K562 (cell line): ENCODE measurements around the gene KCNJ15. TPM values are rescaled to one million over a fixed set of nuclear protein-coding genes. Genes with fewer than 3 reads are reported as not detected.

Experiments used
- ATAC-seq: fragments of 200-7000 bp; cut with Tn5 transposase; 3 replicates; pipeline ENCODE4 v1.9.1; 2020; ENCODE audit warnings: moderate library complexity
- BruUV-seq: library from RNA; stranded (reverse); fragments of 400-500 nt; replicated peaks from 2 replicates; lab custom pipeline; 2021; lab: Mats Ljungman, UMichigan
- CTCF ChIA-PET: fragments of 300-600 bp; formaldehyde crosslinking; extraction: SDS; loops from one replicate; lab custom pipeline; 2021; ENCODE audit warnings: low intra/inter-chr PET ratio; lab: Yijun Ruan, JAX
- POLR2A ChIA-PET: fragments of 300-600, 350-650 bp; sonication (Branson Sonifier 250); formaldehyde crosslinking; extraction: SDS; loops from one replicate; lab custom pipeline; 2021; ENCODE audit warnings: antibody characterized with exemption, inconsistent platforms; lab: Yijun Ruan, JAX
- DNase-seq, 4 experiments: peaks; one replicate each; pipeline versions ENCODE4 v3.0.0 to v3.0.0-alpha.2; 2011 to 2018; ENCODE audit warnings: low spot score in 3 of 4, mixed read lengths in 3 of 4; ENCODE audit errors: extremely low read depth in 1 of 4
- FAIRE-seq: peaks from 2 replicates; lab custom pipeline; 2011; peaks lifted over from hg19 to GRCh38; lab: Jason Lieb, UNC
- H2AFZ ChIP-seq: 2 replicates; pipeline ENCODE4 v1.6.0; 2011; ENCODE audit warnings: low read depth, low read length, control low read depth, inconsistent platforms
- H3K27ac ChIP-seq: fragments of 200-600 bp; 3 replicates; pipeline ENCODE4 v1.8.0; 2011; ENCODE audit warnings: low read depth, mild to moderate bottlenecking, control low read depth, inconsistent platforms, low read length, moderate library complexity, mixed read lengths; ENCODE audit errors: extremely low read depth
- H3K27me3 ChIP-seq, 2 experiments: fragments of 300-600 bp in 1 of 2; 2 replicates in 1 of 2; 3 replicates in 1 of 2; pipeline versions ENCODE4 v1.6.0 to v1.8.0; 2011; ENCODE audit warnings: inconsistent platforms in 2 of 2, low read length in 2 of 2, mild to moderate bottlenecking in 1 of 2, mixed read lengths in 1 of 2, moderate library complexity in 1 of 2; ENCODE audit not compliant: control insufficient read depth in 2 of 2, insufficient read depth in 2 of 2
- H3K36me3 ChIP-seq: fragments of 300-600 bp; 3 replicates; pipeline ENCODE4 v1.8.0; 2011; ENCODE audit warnings: mild to moderate bottlenecking, low read length, inconsistent platforms; ENCODE audit not compliant: control insufficient read depth, insufficient read depth
- H3K4me1 ChIP-seq, 2 experiments: fragments of 200-600 bp in 1 of 2; replicated peaks in 1 of 2; 2 replicates in 1 of 2; 3 replicates in 1 of 2; pipeline versions ENCODE4 v1.5.1 to v1.8.0; 2011; ENCODE audit warnings: inconsistent platforms in 2 of 2, low read length in 2 of 2, mild to moderate bottlenecking in 1 of 2, mixed read lengths in 1 of 2, moderate library complexity in 1 of 2; ENCODE audit not compliant: control insufficient read depth in 2 of 2, insufficient read depth in 2 of 2
- H3K4me2 ChIP-seq: 2 replicates; pipeline ENCODE4 v1.6.1; 2011; ENCODE audit warnings: low read length, control low read depth, inconsistent platforms, mixed read lengths; ENCODE audit not compliant: insufficient read depth
- H3K4me3 ChIP-seq: fragments of 200-600 bp; sonication (generic), shearing (Covaris generic); 2 replicates; pipeline ENCODE4 v1.5.1; 2016; ENCODE audit warnings: control low read depth, inconsistent platforms
- H3K79me2 ChIP-seq: fragments of 200-600 bp; 3 replicates; pipeline ENCODE4 v1.8.0; 2011; ENCODE audit warnings: low read length, inconsistent platforms; ENCODE audit not compliant: control insufficient read depth, insufficient read depth
- H3K9ac ChIP-seq, 2 experiments: 2 replicates each; pipeline versions ENCODE4 v1.6.0 to v1.6.1; 2011; ENCODE audit warnings: low read depth in 2 of 2, low read length in 2 of 2, control low read depth in 1 of 2, inconsistent platforms in 1 of 2, mild to moderate bottlenecking in 1 of 2, mixed read lengths in 1 of 2; ENCODE audit not compliant: insufficient read depth in 1 of 2
- H3K9me1 ChIP-seq: one replicate; pipeline ENCODE4 v1.6.0; 2011; ENCODE audit warnings: inconsistent platforms, mild to moderate bottlenecking, low read length, moderate library complexity; ENCODE audit not compliant: control insufficient read depth, insufficient read depth
- H3K9me3 ChIP-seq: replicated peaks from 2 replicates; pipeline ENCODE4 v1.5.1; 2011; ENCODE audit warnings: low read depth, low read length, inconsistent platforms; ENCODE audit not compliant: control insufficient read depth, insufficient read depth
- H4K20me1 ChIP-seq: replicated peaks from 2 replicates; pipeline ENCODE4 v1.6.1; 2011; ENCODE audit warnings: low read length, inconsistent platforms, mixed read lengths; ENCODE audit not compliant: control insufficient read depth, insufficient read depth
- ATF6 ChIP-seq: sonication (generic); formaldehyde crosslinking; IDR thresholded peaks from 2 replicates; pipeline ENCODE4 v1.4.0; 2020; ENCODE audit warnings: mild to moderate bottlenecking, missing genetic modification reagents
- BRF2 ChIP-seq: IDR thresholded peaks from 3 replicates; pipeline ENCODE4 v1.6.1; 2011; ENCODE audit warnings: borderline replicate concordance, mild to moderate bottlenecking; ENCODE audit not compliant: insufficient read length, insufficient read depth
- TAF9B ChIP-seq: fragments of 450-650 bp; IDR thresholded peaks from 2 replicates; pipeline ENCODE4 v1.6.1; 2018; ENCODE audit warnings: mild to moderate bottlenecking; ENCODE audit not compliant: partially characterized antibody
- ZBTB7A ChIP-seq: IDR thresholded peaks from 2 replicates; pipeline ENCODE4 v1.6.1; 2011; ENCODE audit warnings: low read depth, mild to moderate bottlenecking, low read length, moderate library complexity, borderline replicate concordance; ENCODE audit not compliant: control insufficient read depth
- ZC3H4 ChIP-seq: sonication (generic); formaldehyde crosslinking; IDR thresholded peaks from 2 replicates; pipeline ENCODE4 v1.9.0; 2021; ENCODE audit warnings: missing genetic modification reagents, borderline replicate concordance
- WGBS: fragments of 100-300 bp; shearing (Covaris generic); methylation state at CpG from one replicate; pipeline ENCODE4 v1.1.6; 2016; ENCODE audit warnings: low coverage, mixed read lengths; ENCODE audit not compliant: insufficient coverage; ENCODE audit errors: missing lambda C conversion rate; 5-methylcytosine and 5-hydroxymethylcytosine counted together
- in situ Hi-C: fragments of 300-500 bp; cut with MboI; formaldehyde crosslinking; loops from 4 replicates; pipeline ENCODE4 v1.15.0; 2018; ENCODE audit warnings: inconsistent platforms, mixed read lengths
- intact Hi-C: fragments of 100-400 bp; cut with micrococcal nuclease; formaldehyde crosslinking; loops from 2 replicates; pipeline ENCODE4 v1.14.2; 2022
- polyA plus RNA-seq, 8 experiments: library from polyadenylated mRNA; depleted of rRNA in 4 of 8; stranded (reverse) in 5 of 8; unstranded in 3 of 8; fragments of >200 nt; fragmentation: Nextera tagmentation in 2 of 8; fragmentation: Illumina TruSeq in 1 of 8; extraction: Ambion mirVana in 2 of 8; extraction: Trizol in 1 of 8; gene quantifications; 2 replicates each; pipeline versions ENCODE4 v1.2.1 to v1.2.3, GENCODE V29; 2011 to 2014; ENCODE audit warnings: inconsistent platforms in 1 of 8, missing spikeins in 1 of 8
- total RNA-seq, 7 experiments: library from RNA; depleted of rRNA in 6 of 7; stranded (reverse); fragments of >200 nt in 6 of 7; fragmentation: Illumina TruSeq in 2 of 7; extraction: Trizol in 2 of 7; gene quantifications; 2 replicates each; pipeline versions ENCODE4 v1.2.1 to v1.2.3, GENCODE V29; 2011 to 2021; ENCODE audit warnings: low replicate concordance in 1 of 7
- TF ChIP-seq, protein P1 (sequence below): fragments of 250-450 bp; sonication (Bioruptor Pico); IDR thresholded peaks from 2 replicates; pipeline ENCODE4 v1.9.0; 2021; ENCODE audit warnings: mild to moderate bottlenecking, inconsistent platforms

Gene KCNJ15
- total and polyA plus RNA-seq, 9 of the 15 experiments (the other 6 are each of a cell fraction or from before 2014, with no cell fraction given): 0.20 to 3.0 (median 0.72) TPM; not detected in 1

DNA sequence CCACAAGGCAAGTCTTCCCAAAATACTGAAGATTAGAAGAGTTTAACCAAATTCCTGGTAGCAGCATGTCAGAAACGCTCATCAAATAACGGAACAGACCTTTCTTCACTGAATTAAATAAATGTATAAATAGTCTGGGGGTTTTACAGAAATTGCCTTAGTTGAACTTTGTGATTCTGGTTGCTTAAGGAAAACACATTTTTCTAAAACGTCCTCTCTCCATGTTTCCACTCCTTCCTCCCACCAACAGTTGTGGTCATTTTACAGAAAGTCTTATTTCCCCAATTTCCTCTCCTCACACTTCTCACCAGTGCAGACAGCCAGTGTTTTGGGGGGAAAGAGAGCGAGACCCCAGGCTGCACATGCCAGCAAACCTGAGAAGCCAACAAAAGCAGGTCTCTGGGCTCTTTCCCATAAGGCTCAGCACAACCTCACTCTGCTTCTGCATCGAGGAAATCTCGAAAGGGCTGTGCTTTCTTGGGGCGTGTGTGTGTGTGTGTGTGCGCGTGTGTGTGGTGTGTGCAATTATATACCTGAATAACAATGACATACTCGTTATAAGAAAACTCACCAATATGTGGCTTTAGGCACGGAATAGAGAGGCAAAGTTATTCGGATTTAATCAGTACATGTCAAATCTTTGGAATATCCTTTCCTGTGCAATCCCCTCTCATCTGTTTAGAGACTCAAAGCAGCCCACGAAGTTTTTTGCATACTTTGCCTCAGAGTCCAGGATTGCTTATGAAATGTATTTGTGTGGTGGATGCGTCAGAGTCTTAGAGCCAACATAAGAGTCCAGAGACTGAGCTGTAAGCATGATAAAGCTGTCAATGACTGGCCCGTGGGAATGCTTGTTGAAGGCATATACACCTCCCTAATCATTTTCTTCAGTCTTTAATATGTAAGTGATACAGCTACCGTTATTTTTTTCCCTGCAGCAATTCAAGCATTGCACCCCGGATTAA is 2.0 kb downstream of the KCNJ15 start:
- Histone ChIP-seq H3K9ac (no peak overlapping the region), H3K9me1 (no peaks in the 10 kb centered on the region), H3K36me3 (no peaks in the 10 kb centered on the region), H3K4me2 (no peak overlapping the region), H3K4me3 (no peak overlapping the region), H2AFZ (no peak overlapping the region), H3K27me3 (peaks cover 18 to 25% of the 10 kb centered on the region in 2 experiments), H3K9me3 (no peaks in the 10 kb centered on the region), H3K27ac (no peak overlapping the region), H3K4me1 (no peaks in the 10 kb centered on the region), H4K20me1 (no peaks in the 10 kb centered on the region), H3K79me2 (no peaks in the 10 kb centered on the region)
- ATAC-seq (no peak), FAIRE-seq (no peak), DNase-seq (no peak)
- in situ Hi-C loops (no loop called here), intact Hi-C loops (no loop called here)
- ChIA-PET POLR2A (no interaction called here), CTCF (no interaction called here)
- no TSS peak for BruUV-seq
- TF ChIP-seq ATF6 (CRISPR knock-in tag) (no peak), ZBTB7A (no peak), BRF2 (no peak), ZC3H4 (CRISPR knock-in tag) (no peak), TAF9B (no peak)
- TF ChIP-seq, protein P1, sequence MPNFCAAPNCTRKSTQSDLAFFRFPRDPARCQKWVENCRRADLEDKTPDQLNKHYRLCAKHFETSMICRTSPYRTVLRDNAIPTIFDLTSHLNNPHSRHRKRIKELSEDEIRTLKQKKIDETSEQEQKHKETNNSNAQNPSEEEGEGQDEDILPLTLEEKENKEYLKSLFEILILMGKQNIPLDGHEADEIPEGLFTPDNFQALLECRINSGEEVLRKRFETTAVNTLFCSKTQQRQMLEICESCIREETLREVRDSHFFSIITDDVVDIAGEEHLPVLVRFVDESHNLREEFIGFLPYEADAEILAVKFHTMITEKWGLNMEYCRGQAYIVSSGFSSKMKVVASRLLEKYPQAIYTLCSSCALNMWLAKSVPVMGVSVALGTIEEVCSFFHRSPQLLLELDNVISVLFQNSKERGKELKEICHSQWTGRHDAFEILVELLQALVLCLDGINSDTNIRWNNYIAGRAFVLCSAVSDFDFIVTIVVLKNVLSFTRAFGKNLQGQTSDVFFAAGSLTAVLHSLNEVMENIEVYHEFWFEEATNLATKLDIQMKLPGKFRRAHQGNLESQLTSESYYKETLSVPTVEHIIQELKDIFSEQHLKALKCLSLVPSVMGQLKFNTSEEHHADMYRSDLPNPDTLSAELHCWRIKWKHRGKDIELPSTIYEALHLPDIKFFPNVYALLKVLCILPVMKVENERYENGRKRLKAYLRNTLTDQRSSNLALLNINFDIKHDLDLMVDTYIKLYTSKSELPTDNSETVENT (CRISPR knock-in tag): no peak
- WGBS: 7% methylated on average over 17 of the region's 17 CpGs
